GM21381 (cell line): ENCODE results near the gene FRMPD4.

Experiments
- ATAC-seq: cut with Tn5 transposase; IDR thresholded peaks from one replicate; pipeline ENCODE4 v1.9.1; 2021; ENCODE audit warnings: mild to moderate bottlenecking, moderate library complexity; ENCODE audit not compliant: unreplicated experiment

FRMPD4 gene

DNA sequence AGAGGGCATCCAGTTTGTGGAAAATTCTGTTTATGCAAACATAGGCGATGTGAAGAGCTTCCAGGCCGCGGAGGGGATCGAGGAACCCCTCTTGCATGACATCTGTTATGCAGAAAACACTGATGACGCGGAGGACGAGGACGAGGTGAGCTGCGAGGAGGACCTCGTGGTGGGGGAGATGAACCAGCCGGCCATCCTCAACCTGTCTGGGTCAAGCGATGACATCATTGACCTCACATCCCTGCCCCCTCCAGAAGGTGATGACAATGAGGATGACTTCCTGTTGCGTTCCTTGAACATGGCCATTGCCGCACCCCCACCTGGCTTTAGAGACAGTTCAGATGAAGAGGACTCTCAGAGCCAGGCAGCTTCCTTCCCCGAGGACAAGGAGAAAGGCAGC, 578.3 kb downstream of the FRMPD4 start:
- ATAC-seq, result no peak

DNA sequence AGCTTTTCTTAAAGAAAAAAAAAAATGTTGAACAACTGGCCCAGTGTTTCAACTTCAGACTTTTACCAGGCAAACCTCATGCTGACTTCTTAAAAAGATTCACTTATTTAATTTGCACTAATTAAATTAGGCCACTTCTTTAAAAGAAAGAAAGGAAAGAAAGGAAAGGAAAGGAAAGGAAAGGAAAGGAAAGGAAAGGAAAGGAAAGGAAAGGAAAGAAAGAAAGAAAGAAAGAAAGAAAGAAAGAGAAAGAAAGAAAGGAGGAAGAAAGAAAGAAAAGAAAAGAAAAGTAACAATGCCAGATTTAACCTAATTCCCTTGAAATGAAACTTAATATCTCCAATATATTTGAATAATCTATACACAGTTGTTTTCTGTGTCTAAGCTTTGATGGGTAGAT, 581.6 kb downstream of the FRMPD4 start:
- ATAC-seq, result no peak

DNA sequence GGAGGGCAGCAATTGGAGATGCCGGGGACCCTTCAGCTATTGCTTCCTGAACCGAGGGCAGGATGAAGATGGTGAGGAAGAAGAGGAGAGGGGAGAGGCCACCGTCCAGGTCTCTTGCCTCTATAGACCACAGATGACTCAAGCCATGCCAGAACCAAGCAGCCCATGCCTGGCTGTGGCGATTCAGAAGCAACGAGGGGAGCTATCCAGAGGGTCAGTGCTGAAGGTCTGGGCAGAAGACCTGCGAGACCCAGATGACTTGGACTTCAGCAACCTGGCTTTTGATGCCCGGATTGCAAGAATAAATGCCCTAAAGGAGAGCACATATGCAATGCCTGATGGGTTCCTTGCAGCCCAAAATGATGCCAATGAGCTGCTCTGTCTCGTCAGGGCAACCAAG, 582.8 kb downstream of the FRMPD4 start:
- no peak for ATAC-seq

DNA sequence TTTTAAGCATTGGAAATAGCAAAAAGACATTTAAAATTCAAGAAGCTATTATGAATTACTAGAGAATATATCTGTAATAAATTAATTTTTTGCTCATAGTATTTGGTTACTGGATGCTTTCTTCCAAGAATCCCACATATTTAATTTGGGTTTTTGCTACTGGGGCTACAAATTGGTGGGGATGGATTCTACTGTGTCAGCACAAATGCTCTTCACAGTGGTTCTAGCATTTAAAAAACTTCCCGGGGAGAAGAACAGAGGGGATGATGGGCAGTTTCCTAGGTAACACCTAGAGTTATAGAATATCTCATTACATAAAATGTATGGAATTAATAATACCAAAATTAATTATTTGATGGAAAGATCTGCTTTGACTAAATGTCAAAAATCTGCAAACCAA, 584.0 kb downstream of the FRMPD4 start:
- no peak for ATAC-seq

DNA sequence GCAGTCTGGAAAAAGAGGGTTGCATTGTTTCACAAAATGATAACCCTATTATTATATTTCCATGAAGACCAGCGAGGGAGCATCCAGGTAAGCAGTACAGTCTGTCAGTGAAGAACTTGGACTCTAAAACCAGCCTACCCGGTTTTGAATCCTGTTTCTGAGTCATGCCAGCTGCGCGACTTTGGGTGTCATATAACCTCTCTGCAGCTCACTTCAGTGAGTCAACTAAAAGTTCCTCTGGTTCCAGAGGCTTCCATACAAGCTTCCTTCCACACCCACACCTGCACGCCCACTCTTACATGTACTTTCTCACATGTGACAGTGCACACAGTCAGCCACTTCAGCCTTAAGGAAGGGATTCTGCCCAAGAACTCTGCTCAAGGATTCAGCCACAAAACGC, 603.1 kb downstream of the FRMPD4 start:
- ATAC-seq, result no peak

DNA sequence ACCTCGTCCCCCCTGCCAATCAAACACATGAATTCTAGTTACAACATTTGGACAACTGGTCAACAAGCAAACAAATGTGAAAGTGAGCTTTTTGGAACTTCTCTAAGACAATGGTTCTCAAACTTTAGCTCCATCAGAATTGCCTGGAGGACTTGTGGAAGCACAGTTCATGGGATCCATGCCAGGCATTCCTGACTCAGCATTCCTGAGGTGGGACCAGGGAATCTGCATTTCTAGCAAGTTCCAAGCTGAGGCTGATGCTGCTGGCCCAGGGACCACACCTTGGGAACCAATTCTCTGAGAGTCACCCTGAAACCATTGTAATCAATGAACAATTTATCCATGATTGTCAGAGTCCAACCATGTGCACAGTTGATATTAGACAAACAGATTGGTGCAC, 609.2 kb downstream of the FRMPD4 start:
- ATAC-seq, result no peak

DNA sequence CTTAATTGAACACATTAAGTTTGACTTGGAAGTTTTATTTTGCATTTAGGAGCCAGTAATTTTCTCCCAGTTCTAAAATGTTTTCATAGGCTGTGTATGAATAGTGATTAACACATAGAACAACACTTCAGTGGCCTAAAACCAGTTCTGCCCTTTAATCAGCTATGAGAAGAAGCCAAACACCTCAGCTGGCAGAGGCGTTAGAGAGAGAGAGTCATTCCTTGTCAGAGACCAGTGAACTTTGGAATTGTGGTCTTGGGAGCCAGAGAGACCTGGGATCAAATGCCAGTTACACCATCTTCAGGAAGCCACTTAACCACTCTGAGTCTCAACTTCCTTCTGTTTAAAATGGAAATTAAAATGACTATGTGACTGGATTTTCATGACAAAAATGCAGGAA, 613.6 kb downstream of the FRMPD4 start:
- ATAC-seq, result no peak

DNA sequence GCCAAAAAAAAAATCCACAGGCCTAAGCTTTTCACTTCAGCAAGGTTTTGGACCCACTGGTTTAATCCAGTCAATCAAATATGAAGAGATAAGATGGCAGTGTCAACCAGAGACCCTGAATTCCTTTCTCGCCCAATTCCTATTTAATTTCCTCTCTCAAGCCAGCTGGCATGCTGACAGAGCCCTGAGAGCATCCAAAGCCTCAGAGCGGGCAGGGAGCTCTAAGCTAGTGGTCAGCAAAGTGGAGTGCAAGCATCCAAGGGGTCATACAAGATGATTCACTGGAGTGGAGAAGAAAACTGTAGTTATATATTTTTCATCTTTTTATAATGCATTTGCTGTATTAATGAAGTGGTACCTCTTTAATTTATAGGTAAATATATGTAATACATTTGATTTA, 615.1 kb downstream of the FRMPD4 start:
- no peak for ATAC-seq

DNA sequence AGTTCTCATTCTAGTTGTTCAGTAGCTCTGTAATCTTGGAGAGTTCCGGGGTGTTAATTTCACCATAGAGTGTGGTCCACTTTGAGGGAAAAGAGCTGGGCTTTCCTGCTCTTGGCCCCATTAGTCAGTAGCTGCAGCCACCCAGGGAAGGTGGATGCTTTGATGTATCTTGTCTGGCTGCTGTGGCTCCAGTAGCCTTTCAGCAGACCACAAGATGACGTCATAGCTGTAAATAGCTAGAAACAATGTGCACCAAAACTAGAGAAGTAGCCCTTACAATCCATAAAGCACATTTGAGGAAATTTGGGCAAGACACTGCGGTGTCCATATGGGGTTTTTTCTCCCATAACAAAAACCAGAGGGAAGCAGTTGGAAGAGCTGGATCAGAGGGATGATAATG, 620.0 kb downstream of the FRMPD4 start:
- ATAC-seq, result no peak

DNA sequence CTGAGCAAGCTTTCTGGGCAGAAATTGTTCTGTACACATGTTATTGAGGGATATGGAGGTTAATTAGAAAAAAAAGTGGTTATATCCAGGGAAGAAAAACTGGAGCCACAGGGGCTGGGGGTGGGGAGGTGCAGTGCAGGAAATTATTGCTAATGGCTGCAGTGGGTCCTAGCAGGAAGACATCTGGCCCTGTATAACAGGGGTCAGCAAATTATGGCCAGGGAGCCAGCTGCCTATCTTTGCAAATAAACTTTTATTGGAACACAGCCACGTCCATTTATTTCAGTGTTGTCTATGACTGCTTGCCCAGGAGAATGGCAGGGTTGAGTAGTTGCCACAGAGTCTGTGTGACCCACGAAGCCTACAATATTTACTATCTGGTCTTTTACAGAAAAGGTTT, 629.6 kb downstream of the FRMPD4 start:
- no peak for ATAC-seq

DNA sequence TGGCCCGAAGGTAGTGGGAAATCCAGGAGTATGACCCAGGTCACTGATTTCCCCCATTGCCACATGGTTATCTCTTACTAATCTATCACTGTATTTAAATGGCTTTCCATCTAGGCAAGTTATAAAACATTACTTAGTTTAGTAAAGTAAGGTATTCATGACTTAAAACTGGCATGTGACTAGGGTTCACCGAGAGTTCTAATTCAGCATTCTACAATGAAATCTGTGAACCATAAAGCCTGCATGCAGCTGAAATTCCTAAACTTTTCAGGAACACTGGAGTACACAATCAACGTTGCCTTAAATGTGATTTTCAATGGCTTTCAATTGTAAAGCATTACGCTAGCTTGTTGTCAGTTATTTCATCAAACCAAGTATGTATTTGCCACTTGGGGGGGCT, 630.2 kb downstream of the FRMPD4 start:
- no peak for ATAC-seq

DNA sequence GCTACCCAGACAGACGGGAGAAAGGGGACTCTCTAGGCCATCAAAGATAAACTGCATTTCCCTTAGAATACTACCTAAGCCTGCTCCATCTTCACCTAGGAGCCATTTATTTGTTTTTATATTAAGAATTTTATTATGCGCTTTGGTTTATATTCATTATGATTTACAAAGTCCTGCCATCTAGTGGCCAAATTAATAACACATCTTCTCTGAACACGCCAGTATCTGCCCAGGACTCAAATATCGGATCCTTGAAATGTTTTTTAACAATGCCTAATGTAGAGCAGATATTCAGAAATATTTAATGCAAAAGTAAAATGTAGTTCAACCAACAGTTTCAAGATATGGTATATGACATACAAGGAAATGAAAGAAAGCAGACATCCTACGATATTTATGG, 632.2 kb downstream of the FRMPD4 start:
- ATAC-seq, result no peak

DNA sequence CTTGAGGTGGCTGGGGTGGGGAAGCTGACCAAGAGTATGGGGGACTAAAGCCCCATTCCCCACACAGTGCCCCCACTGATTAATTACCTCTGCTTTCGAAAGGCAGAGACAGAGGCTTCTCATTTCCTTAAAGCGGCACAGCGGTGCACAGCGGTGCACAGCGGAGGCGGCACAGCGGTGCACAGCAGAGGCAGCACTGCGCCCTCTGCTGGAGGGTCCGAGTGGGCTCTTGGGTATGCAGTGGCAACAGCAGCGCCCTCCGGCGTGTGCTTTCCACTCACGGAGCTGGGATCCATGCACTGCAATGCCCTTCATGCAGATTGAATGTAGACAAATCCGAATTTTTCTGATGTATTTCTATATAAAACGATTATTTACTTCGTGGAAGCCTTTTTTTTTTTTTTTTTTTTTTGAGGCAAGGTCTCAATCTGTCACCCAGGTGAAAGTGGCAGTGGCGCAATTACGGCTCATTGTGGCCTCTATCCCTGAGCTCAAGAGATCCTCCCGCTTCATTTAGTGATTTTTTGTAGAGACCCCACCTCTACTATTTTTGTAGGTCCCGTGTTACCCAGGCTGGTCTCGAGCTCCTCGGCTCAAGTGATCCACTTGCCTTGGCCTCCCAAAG, 633.3 kb downstream of the FRMPD4 start:
- peak; percentile 100 for ATAC-seq
